HCT116 (cell line): ENCODE measurements around the gene ZNF436. TPM values are rescaled to one million over a fixed set of nuclear protein-coding genes. Genes with fewer than 3 reads are reported as not detected.

Experiments
- ATAC-seq: fragments of 200-7000 bp; cut with Tn5 transposase; 2 replicates; pipeline ENCODE4 v1.9.1; 2020; ENCODE audit warnings: mild to moderate bottlenecking, moderate library complexity
- BruUV-seq: library from RNA; stranded (reverse); fragments of 400-500 nt; replicated peaks from 2 replicates; lab custom pipeline; 2021; lab: Mats Ljungman, UMichigan
- CTCF ChIA-PET: fragments of 300-600 bp; sonication (Branson Sonifier 250); formaldehyde crosslinking; loops from one replicate; lab custom pipeline; 2021; ENCODE audit warnings: antibody characterized with exemption; lab: Charles Lee
- POLR2A ChIA-PET: fragments of 300-600, 350-600 bp; sonication (Branson Sonifier 250); formaldehyde crosslinking; loops from one replicate; lab custom pipeline; 2021; ENCODE audit warnings: antibody characterized with exemption; lab: Charles Lee
- RAD21 ChIA-PET, 2 experiments: fragments of 300-600 bp; sonication (Branson Sonifier 250); formaldehyde crosslinking; loops; one replicate each; lab custom pipeline; 2023; ENCODE audit warnings: low total read pairs in 2 of 2; ENCODE audit not compliant: uncharacterized antibody in 2 of 2, unreplicated experiment in 2 of 2, low non-redundant PET in 1 of 2; lab: Charles Lee
- DNase-seq: peaks from one replicate; pipeline ENCODE4 v3.0.0-alpha.2; 2010; ENCODE audit warnings: low read depth, low spot score
- H2AFZ ChIP-seq: fragments of 200-600 bp; shearing (Covaris generic), sonication (generic); 2 replicates; pipeline ENCODE4 v1.6.1; 2017; ENCODE audit warnings: low read depth, mixed run types, mixed read lengths, antibody characterized with exemption, low read length; ENCODE audit not compliant: poor library complexity, severe bottlenecking
- H3K27ac ChIP-seq: 2 replicates; pipeline ENCODE4 v1.5.1; 2012; ENCODE audit warnings: low read depth, low read length
- H3K27me3 ChIP-seq: fragments of 200-600 bp; sonication (generic); 2 replicates; pipeline ENCODE4 v1.6.1; 2016; ENCODE audit warnings: mixed run types, low read length, mixed read lengths; ENCODE audit not compliant: insufficient read depth
- H3K36me3 ChIP-seq, 2 experiments: fragments of 200-500 bp in 1 of 2; fragments of 200-600 bp in 1 of 2; sonication (Bioruptor generic) in 1 of 2; sonication (generic) in 1 of 2; 2 replicates each; pipeline versions ENCODE4 v1.5.1 to v1.6.1; 2014 to 2016; ENCODE audit warnings: low read length in 2 of 2, inconsistent platforms in 1 of 2, mixed read lengths in 1 of 2, mixed run types in 1 of 2; ENCODE audit not compliant: insufficient read depth in 2 of 2, control insufficient read depth in 1 of 2
- H3K4me1 ChIP-seq, 2 experiments: fragments of 200-600 bp in 1 of 2; sonication (generic) in 1 of 2; 2 replicates each; pipeline versions ENCODE4 v1.5.1 to v1.6.1; 2012 to 2017; ENCODE audit warnings: low read length in 2 of 2, inconsistent platforms in 1 of 2, mild to moderate bottlenecking in 1 of 2, mixed read lengths in 1 of 2, mixed run types in 1 of 2, moderate library complexity in 1 of 2; ENCODE audit not compliant: insufficient read depth in 2 of 2, control insufficient read depth in 1 of 2
- H3K4me2 ChIP-seq: fragments of 200-600 bp; sonication (generic); 2 replicates; pipeline ENCODE4 v1.6.1; 2017; ENCODE audit warnings: mixed run types, low read length, mixed read lengths
- H3K4me3 ChIP-seq, 2 experiments: fragments of 200-600 bp in 1 of 2; sonication (generic) in 1 of 2; replicated peaks in 1 of 2; 2 replicates each; pipeline ENCODE4 v1.5.1; 2011 to 2016; ENCODE audit warnings: low read length in 2 of 2, control low read depth in 1 of 2, low read depth in 1 of 2, mild to moderate bottlenecking in 1 of 2, mixed read lengths in 1 of 2, mixed run types in 1 of 2
- H3K79me2 ChIP-seq: fragments of 200-600 bp; sonication (generic); 2 replicates; pipeline ENCODE4 v1.6.1; 2017; ENCODE audit warnings: mild to moderate bottlenecking, mixed run types, low read length, moderate library complexity, mixed read lengths; ENCODE audit not compliant: insufficient read depth
- H3K9ac ChIP-seq: fragments of 200-600 bp; sonication (generic); 2 replicates; pipeline ENCODE4 v1.6.1; 2016; ENCODE audit warnings: low read length, mixed read lengths
- H3K9me2 ChIP-seq: fragments of 200-600 bp; sonication (generic), shearing (Covaris generic); 2 replicates; pipeline ENCODE4 v1.6.1; 2017; ENCODE audit warnings: mixed run types, mild to moderate bottlenecking, moderate library complexity; ENCODE audit not compliant: insufficient read depth
- H3K9me3 ChIP-seq, 2 experiments: fragments of 200-500 bp in 1 of 2; fragments of 200-600 bp in 1 of 2; sonication (Bioruptor generic) in 1 of 2; sonication (generic) in 1 of 2; 2 replicates each; pipeline ENCODE4 v1.6.1; 2014 to 2017; ENCODE audit warnings: low read length in 2 of 2, mixed read lengths in 2 of 2, inconsistent platforms in 1 of 2, low read depth in 1 of 2, mild to moderate bottlenecking in 1 of 2, mixed run types in 1 of 2, moderate library complexity in 1 of 2; ENCODE audit not compliant: control insufficient read depth in 1 of 2, insufficient read depth in 1 of 2
- H4K20me1 ChIP-seq: fragments of 200-600 bp; sonication (generic), shearing (Covaris generic); 2 replicates; pipeline ENCODE4 v1.6.1; 2017; ENCODE audit warnings: mixed run types, mild to moderate bottlenecking, moderate library complexity; ENCODE audit not compliant: insufficient read depth
- ATF3 ChIP-seq: IDR thresholded peaks from 2 replicates; pipeline ENCODE4 v1.6.1; 2012
- EGR1 ChIP-seq: IDR thresholded peaks from 2 replicates; pipeline ENCODE4 v1.6.1; 2012; ENCODE audit warnings: low read depth
- JUND ChIP-seq: IDR thresholded peaks from 2 replicates; pipeline ENCODE4 v1.6.1; 2012
- RAD21 ChIP-seq: IDR thresholded peaks from 2 replicates; pipeline ENCODE4 v1.6.1; 2012; ENCODE audit warnings: low read depth, mild to moderate bottlenecking
- REST ChIP-seq: IDR thresholded peaks from 2 replicates; pipeline ENCODE4 v1.6.1; 2012; ENCODE audit warnings: low read depth
- SIN3A ChIP-seq: IDR thresholded peaks from 2 replicates; pipeline ENCODE4 v1.6.1; 2012; ENCODE audit warnings: low read depth
- intact Hi-C: fragments of 100-400 bp; cut with micrococcal nuclease; formaldehyde crosslinking; loops from 2 replicates; pipeline ENCODE4 v1.10.0; 2022
- total RNA-seq: library from RNA; stranded (reverse); gene quantifications from one replicate; pipeline ENCODE4 v1.2.1, GENCODE V29; 2021; ENCODE audit not compliant: unreplicated experiment

The ZNF436 gene
- total RNA-seq, 1 experiment from 2014 or later: 8.1 TPM

GRCh38 chr1:23385119-23385621, 15.5 kb upstream of the ZNF436 start:
- ChIA-PET CTCF (no interaction called here), RAD21 (no interaction called here), POLR2A (interaction anchor here (0.8 to 1.8 kb wide), 2 partner anchors 19 to 41 kb away, joined by 3 to 6 read pairs; partner anchors contain the start of gene HNRNPR)
- intact Hi-C loops: no loop called here
- no peaks in the 10 kb centered on the region for H3K9me3 ChIP-seq
- no peak overlapping the region for H3K9ac ChIP-seq
- ATAC-seq (no peak), DNase-seq (no peak)
- H4K20me1 ChIP-seq: no peaks in the 10 kb centered on the region
- H3K36me3 ChIP-seq: no peaks in the 10 kb centered on the region
- H3K4me3 ChIP-seq: no peak overlapping the region
- no peak overlapping the region for H3K27ac ChIP-seq
- H3K4me2 ChIP-seq: peak overlapping the region; percentile 3; the same call in 1 of the 2 replicates
- H3K4me1 ChIP-seq: peaks cover 3 to 17% of the 10 kb centered on the region in 2 experiments; a peak in 2 of 4 replicates
- TF ChIP-seq REST (no peak), ATF3 (no peak), SIN3A (no peak), RAD21 (no peak), JUND (no peak), EGR1 (no peak)
- H3K79me2 ChIP-seq: no peaks in the 10 kb centered on the region
- no TSS peak for BruUV-seq
- no peak overlapping the region for H2AFZ ChIP-seq
- no peaks in the 10 kb centered on the region for H3K9me2 ChIP-seq
- H3K27me3 ChIP-seq: no peaks in the 10 kb centered on the region
